GDM1 (cell line): ENCODE results near the gene GALNT2.

Experiments used
- DNase-seq: peaks from one replicate; lab custom pipeline; 2025; lab: John Stamatoyannopoulos, UW

Gene GALNT2

DNA sequence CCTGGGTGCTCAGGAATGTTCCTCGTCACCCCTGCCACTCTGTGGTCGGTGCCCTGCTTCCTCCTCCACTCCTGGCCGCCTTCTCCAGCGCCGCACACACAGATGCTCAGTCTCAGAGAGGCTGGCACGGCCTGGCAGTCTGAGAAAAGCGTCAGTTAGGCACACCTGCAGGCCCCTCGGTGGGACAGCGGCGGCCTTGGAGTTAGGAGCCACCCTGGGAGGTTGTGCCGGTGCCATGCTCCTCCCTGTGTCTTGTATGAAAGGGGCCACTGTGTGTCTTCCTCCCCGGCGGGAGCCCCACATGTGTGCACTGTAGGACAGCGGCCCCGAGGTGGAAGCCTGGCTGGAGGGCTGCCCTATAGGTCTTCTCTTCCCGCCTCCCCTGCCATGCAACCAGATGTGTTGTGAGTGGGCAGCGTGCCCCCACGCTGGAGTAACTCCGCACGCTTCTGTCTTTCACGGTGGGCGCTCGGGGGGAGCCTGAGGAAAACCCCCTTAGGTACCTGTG, 213.9 kb downstream of the GALNT2 start:
- no peak for DNase-seq

DNA sequence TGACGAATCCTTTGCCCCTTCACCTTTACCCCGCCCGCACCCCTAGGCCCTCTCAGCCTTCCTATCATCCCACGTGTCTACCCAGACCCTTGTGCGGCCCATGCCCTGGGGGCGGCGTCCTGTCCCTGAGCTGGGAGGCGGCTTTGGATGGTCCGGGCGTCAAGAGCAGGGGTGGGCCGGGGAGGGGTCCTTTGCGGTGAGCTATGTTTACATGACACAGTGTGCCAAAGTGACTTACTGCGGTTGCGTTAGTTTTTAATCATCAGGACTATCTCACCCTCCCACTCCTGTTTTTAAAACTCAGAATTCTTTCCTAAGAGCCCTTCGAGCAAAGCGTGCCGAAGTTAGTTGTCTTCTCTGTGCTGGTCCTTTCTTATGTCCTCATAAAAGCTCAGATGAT, 214.5 kb downstream of the GALNT2 start:
- no peak for DNase-seq

DNA sequence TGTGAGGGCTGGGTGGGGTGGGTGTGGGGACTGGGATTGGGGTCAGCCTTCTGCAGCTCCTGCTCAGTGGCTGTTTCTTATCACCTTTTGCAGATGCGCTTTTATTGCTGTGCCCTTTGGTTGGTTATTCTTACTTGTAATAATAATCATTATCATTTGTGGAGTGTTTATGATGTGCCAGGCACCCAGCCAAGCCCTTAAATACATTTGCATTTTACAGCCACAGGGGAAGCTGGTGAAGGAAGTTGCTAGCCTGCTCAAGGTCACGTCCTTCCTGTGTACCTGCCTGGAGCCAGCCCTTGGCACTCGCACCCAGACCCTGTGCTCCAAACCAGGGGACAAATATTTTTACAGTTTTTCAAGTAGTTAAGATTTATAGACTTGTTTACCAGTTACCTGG, 215.1 kb downstream of the GALNT2 start:
- DNase-seq = no peak

DNA sequence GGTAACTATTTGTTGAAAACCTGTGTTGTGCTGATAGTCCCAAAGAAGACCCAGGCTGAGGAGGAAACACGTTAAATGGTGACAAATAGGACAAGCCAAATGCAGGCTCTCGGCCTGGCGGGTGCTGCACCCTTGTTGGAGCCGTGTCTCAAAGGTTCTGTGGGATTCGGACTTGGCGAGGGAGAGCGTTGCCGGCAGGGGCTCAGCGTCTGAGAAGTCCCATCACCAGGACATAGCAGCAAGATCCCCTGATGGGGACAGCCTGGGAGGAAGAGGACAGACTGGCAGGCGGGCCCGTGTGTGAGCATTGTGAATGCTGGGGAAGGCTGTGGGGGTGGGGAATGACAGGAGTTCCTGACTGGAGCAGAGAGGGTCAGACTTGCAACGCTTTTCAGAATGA, 216.6 kb downstream of the GALNT2 start:
- DNase-seq = no peak

DNA sequence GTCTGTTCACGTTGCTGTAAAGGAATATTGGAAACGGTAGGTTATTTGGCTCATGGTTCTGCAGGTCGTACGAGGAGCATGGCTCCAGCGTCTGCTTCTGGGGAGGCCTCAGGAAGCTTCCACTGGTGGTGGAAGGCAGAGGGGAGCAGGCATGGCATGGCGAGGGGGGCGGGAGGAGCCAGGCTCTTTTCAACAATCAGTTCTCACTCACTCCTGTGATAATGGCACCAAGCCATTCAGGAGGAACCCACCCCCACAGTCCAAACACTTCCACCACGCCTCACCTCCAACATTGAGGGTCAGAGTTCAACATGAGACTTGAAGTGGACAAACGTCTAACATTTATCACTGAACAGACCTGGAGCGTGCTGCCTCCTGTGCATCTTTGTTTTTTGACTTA, 217.9 kb downstream of the GALNT2 start:
- no peak for DNase-seq

DNA sequence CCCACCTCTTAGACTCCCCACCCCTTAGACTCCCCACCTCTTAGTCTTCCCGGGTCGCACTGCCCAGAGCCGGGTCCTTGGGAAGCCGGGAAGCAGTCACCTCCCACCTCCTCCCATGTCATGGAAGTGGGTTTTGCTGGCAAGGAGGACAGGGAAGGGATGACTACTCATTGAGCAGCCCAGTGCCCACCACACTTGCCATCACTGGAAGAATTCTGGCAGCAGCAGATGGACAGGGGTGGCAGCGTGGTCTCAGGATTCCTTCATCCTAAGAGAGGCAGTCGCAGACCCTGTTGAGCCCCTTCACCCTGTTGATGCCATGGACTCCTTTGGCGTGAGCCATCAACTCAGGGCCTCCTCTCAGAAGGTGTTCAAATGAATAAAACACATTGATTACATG, 218.3 kb downstream of the GALNT2 start:
- DNase-seq = no peak

DNA sequence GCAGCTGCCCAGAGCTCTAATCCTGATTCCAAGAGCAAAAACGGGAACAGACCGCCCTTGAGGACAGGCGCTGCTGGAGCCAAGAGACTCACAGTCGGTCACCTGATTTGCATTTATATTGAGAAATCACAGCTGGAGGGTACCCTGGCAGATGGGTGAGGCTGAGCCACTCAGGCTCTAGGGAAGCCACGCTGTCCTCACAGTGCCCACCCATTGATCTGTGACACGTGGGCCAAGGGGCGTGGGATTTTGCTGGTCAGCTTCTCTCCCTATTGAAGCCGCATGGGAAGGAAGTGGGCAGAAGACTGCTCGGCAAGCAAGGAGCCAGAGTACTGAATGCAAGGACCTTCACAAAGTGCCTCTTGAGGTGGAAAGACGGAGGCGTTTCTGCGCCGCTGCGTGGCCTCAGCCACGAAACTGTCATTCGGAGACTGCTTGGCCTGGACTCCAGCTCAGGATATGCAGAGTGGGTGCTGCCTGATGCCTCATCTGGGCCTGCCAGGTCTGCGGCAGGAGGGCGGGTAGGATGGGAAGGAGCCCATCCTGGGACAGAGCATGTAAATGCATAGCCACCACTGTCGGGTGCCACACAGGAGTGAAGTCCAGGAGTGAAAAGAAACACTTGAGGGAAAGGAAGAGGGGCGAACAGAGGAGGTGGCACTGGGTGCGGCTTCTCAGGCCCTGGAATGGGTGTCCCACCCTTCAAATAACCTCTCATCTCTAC, 219.3 kb downstream of the GALNT2 start:
- DNase-seq = no peak

DNA sequence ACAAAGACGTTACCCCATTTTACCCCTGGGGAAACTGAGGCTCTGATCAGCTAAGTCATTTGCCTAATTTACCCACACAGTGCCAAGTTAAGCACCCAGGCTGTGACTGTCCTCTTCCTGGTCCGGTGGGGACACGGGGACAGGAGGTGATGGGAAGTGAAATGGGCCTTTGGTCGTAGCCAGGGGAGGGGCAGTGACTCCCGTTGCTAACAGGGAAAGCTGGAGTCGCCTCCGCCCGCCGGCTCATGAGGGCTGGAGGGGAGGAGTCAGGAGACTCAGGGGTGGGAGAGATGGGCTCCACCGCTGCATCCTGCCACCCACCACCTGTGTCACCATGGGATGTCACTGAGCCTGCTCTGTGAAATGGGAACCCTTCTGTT, 219.8 kb downstream of the GALNT2 start:
- no peak for DNase-seq

DNA sequence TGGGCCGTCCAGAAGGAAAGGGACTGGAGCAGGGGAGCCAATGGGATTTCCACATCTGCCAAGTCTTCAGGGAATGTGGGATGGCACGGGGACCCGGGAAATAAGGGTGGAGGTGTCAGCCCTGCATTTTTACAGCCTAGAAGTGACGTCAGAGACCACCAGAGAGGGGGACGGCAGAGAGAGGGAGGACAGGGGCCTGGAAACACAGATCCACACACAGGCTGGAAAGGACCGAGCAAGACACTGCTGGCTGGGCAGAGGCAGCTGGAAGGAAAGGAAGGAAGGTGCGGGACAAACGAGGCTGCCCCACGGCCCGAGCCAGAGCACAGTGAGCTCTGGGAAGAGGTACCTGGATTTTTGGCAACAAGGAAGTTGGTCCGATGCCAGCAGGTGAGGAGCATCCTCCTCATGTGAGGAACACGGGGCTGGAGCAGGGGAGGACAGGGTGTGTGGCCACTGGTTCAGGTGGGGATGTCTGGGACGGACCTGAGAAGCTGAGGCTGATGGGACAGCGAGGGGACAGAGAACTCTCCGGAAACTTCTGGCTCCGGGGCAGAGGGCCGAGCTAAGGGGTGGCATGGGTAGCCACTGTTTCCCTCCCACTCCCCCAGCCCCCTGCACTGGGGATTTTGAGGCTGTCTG, 220.8 kb downstream of the GALNT2 start:
- no peak for DNase-seq

DNA sequence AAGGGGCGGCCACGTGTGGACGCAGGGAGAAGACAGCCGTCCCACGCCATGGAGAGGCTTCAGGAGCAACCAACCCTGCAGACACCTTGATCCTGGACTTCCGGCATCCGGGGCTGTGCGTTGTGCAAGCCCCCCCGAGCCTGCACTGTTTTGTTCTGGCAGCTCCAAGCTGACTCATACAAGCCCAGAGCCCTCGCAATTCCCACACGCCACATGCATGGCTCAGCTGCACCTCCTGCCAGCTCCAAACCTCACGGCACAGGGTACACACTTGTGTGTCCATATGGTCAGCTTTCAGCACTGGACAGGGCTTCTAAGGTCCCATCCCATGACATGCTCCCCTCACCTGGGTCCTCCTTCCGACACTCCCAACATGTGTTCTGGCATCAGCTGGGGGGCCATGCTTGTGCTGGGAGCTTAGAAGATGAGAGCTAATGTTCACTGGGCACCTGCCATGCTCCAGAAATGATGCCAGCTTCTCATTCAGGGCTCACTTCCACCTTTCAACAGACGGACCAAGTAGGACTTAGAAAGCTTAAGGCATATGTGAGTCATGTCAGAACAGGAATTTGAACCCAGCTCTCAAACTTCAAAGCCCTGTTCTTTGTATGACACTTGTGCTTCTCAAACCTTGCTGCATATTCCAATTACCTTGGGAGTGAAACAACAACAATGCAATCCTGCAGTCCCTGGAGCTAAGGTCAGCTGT, 221.8 kb downstream of the GALNT2 start:
- no peak for DNase-seq

DNA sequence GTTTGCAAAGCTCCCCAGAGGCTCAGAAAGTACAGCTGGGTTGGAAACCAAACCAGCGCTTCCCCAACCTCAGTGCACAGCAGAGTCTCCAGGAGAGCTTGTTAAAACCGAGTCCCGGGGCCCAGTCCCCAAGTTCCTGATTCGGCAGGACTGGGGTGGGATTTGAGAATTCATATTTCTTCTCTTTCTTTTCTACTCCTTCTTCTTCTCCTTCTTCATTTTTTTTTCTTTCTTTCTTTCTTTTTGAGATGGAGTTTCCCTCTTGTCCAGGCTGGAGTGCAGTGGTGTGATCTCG, 222.3 kb downstream of the GALNT2 start:
- DNase-seq = no peak

DNA sequence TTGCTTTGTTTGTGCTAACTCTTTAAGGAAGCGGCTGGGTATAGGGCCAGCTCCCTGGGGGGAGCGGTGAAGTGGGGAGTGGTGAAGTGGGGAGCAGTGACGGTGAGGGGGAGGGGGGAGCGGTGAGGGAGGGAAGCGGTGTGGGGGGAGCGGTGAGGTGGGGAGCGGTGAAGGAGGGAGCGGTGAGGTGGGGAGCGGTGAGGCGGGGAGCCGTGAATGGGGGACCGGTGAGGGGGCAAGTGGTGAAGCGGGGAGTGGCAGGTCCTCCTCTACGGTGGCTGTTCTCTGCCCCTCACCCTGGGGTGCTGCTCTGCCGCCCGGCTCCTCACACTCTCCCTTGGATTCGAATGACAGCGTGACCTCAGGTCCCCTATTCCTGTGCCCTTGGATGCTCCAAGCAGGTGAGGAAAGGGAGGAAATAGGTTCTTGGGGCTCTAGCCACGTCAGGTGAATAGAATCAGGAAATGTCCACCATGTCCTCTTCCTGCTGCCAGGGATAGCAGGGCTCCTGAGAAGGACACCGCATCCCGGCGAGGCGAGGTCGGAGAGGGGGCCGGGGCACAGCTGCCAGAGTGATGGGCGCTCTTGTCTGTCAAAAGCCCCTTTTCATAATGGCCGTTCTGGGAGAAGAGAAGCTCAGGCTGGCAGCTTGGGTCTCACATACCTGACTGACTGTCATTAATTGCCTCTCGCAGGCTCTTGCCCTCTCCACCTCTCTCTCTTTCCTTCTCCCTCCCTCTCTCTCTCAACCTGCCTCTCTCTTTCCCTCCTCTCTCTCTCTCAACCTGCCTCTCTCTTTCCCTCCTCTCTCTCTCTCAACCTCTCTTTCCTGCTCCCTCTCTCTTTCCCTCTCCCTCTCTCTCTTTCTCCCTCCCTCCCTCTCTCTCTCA, 224.9 kb downstream of the GALNT2 start:
- DNase-seq = no peak

DNA sequence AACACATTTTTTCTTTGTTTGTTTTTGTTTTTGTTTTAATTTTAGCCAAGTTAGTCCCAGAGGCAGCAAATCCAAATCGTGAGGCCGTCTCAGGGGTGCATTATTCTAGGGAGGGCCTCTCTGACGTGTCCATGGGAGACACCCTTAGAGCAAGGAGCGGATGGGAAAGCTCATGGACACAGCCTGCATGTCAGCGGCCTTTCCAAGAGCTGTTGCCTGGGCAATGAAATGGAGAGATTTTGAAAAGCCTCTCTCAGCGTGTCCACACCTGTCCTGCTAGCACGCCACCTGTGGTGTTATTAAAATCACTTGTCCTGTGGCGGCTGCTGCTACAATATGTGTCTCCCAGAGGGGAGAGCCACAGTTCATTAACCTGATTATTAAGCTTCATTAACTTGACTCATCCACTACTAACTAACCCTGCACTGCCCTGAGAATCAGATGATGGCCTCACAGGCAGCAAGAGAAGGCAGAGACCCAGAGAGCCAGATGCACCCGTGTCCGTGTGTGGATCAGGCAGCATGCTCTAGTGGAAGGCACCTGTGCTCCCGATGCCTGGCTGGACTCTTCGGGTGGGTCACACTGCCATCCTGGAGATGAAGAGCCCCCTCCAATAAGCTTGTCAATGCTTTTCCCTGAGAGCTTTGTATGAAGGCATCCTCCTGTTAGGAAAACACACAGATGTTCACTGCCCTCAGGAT, 225.8 kb downstream of the GALNT2 start:
- no peak for DNase-seq

DNA sequence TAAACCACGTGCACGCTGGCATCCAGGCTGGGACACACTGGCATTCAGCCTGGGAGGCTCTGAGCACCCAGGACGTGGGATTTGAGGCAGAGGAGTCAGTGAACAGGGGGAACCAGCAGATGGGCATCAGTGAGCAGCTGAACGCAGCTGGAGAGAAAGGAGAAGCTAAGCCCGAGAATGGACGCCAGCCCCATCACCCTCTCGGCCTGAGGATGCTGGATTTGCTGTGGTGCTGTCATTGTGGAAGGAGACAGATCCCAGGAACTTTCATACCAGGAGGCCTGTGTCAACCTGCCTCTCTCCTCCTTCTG, 226.3 kb downstream of the GALNT2 start:
- DNase-seq = no peak

DNA sequence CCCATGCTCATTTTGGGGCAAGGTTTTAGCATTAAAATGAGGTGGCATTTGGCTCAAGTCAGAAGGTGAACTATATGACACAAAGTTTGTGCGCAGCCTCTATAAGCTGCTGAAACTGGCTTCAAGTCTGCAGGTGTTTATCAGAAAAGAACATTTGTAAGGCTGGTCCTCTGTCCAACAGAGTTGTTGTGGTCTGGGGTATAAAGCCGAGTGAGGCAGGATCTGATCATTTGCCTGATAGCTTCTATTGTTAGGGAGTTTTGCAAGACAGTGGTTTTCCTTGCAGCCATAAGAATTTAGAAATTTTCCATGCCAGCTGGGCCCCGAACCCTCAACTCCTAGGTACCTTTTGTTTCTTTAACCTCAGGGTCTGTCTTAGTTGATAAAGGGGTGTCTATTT, 228.3 kb downstream of the GALNT2 start:
- DNase-seq = no peak

DNA sequence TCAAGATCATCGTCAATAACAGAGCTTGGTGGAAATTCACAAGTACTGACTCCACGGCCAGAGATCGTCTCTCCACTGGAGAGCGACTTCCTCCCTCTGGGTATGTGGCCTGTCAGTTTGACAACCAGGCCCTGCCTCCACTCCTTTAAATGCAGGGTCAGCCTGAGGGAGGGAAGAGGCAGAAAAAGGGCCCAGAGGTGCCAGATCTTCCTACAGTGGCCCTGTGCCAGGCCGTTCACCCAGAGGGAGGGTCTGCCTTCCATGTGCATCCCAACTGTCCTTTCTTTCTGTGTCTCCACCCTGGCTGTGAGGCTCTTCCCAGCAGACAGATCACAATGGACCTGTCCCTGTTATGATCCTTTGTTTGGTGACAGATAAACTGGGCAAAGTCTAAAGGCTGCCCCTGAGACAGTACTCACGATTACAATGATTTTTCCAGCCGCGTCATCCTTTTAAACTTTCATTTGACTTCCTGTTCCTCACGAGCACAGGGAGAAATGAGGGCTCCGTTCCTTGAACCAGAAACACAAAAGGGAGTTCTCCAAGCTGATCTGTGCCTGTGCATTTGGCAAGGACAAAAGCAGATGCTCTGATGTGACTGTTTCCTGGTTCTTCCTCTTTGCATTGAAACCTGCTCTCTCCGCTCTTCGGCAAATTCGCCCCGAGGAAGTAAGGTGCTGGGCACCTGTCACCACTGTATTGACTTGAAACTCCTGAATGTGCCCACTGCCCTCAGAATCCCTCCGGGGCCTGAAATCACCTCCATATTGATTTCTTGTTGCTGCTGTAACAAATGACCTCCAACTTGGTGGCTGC, 232.4 kb downstream of the GALNT2 start:
- DNase-seq = no peak

DNA sequence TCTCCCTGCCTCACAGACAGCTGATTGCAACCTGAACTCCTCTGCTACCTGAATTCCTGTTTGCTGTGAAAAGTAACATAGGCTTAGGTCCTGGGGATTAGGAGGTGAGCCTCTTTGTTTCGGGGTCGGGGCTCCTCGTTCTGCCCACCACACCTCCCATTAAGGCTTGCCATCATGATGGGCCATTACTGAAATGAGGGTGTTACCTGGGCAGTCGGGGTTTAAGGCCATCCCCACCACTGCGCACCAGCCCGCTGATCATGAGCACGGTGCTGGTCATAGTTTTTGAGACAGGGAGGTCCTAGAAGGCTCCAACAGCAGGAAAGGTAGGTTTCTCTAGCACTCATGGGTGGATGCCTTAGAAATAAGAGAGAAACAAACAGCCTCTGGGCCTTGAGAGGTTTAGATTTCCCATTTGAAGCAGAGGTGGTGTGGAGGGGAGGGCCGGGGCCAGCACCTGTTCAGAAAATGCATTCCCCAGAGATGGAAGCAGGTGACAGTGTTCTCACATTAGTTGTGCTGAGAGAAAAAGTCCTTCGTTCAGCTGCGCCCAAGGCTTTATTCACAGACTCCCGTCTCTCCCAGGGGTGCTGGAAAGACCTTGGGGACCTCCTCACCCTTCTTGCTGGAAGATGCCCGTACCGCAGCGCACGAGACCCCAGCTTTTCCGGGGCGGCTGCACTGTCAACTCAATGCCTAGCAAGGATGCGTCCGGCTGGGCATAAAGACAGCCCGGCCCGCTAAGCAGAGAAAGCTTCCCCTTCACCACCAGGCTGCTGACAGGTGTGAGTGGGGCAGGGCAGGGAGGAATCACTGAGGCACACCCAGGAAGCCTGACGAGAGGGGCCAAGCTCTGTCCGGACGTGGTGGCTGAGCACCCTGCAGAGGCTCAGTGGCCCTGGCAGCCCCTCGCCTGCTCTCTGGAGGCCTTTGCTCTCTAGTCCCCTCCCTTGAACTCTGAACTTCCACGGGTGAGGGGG, 233.6 kb downstream of the GALNT2 start:
- no peak for DNase-seq

DNA sequence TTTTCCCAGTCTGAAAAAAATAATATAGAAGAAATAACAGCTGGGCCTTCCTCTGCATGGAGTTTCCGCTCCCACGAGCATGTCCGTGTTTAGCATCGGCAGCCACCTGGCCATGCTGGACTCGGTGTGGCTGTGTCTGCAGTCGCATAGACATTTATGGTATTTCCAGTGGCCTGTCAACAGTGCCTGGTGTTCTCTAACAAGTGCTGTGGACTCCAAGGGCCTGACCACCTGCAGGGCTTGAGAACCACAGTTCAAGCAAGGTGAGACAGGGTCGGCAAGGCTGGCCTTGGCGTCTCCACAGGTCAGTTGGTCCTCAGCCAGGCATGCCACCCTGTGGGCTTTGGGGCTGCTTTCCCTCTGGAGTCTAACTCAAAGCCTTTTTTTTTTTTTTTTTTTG, 234.3 kb downstream of the GALNT2 start:
- no peak for DNase-seq

DNA sequence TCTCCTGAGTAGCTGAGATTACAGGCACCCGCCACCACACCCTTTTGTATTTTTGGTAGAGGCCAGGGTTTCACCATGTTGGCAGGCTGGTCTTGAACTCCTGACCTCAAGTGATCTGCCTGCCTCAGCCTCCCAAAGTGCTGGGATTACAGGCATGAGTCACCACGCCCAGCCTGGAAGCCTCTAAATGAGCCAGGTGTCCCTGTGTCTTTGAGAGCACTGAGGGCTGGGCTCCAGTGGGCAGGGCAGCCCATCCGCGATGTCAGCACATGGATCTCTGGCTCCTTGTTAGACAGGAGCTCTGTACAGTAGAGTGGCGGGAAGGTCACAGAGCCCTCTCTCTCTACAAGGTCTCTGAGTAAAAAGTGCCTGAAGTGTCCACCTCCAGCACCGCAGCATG, 234.8 kb downstream of the GALNT2 start:
- DNase-seq = no peak

DNA sequence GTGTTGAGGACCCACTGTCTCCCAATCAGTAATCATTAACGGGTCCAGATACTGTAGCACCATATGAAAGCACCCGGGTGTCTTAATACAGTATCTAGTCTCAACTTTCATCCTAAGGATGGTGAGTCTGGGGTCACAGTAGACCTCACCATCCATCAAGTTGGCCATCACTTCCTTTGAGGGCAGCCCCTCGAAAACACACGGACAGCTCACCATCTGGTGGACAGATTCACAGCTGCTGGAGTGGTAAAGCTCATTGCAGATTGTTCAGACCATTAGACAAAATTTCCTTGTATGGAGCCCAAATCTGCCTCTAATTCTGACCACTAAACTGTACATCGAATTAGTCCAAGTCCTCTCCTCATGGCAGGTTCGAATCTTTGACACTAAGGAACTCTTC, 236.0 kb downstream of the GALNT2 start:
- DNase-seq = no peak
